NCI-H2107 treated with DMSO at 0.1 percent for 48 hours (cell line): ENCODE measurements around the gene AMHR2.
A peak's percentile ranks its signal among the peaks of the same experiment; 100 is the strongest.
"Not testable (repeated sequence)": the region's sequence is repeated elsewhere in the genome, so short reads cannot be mapped to it uniquely, and the experiment has no call there.

Source experiments
- DNase-seq: peaks from one replicate; lab custom pipeline; 2025; ENCODE audit not compliant: unreplicated experiment; lab: John Stamatoyannopoulos, UW

The AMHR2 gene

DNA sequence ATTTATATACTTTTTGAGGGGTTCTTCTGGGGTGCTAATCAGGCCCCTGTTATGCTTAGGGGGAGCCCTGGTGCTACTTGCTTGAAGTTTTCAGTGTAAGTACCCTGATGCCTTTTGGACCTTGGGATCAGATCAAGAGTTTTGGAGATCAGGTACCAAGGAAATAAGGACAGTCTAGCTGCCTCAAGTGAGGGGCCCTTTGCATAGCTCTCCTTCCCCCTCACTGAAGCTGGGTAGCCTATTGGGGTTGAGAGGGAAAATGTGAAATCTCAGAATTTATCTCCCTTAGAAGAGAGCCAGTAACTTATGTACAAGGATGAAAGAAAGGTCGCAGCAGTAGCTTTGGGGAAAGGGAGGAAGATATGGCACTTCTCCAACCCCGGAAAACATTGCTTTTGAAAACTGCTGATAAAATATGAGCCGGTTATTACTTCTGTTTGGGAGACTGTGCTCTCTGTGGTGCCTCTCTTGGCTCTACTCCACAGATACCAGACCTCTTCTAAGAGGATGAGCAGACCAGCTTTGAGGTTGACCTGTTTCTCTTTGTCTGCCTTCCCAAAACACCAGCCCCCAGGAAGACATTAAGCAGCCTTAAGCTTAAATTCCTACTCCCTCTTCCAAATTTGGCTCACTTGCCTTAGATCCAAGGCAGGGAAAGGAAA lies 8.8 kb upstream of the AMHR2 start:
- no peak for DNase-seq

DNA sequence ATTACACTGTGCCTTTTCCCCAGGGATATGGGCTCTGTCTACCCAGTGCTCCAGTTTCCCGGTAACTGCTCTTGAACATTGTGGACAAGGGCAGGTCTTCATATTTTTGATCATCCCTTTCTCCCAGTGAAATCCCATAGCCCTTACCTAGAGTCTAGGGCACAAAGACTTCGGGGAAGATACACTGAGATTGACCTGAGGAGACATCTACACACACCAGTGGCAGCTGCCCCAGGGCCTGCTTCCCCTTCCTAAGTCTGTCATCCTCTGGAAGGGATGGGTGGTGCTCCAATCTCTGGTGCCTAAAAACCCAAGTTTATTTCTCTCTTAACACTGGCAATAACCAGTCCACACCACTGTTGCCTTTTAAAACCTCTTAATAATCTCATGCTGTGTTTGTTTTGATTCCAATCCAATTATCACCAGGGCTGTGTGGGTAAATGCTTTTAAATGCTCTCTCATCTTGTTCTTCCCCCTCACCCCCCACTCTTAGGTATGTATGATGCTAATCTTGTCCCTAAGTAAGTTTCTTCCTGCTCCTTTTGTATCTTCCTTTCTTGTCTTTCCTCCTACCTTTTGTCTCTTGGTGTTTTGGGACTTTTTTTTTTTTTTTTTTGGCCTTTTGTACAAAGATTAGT lies 7.8 kb upstream of the AMHR2 start:
- DNase-seq = not testable (repeated sequence)

DNA sequence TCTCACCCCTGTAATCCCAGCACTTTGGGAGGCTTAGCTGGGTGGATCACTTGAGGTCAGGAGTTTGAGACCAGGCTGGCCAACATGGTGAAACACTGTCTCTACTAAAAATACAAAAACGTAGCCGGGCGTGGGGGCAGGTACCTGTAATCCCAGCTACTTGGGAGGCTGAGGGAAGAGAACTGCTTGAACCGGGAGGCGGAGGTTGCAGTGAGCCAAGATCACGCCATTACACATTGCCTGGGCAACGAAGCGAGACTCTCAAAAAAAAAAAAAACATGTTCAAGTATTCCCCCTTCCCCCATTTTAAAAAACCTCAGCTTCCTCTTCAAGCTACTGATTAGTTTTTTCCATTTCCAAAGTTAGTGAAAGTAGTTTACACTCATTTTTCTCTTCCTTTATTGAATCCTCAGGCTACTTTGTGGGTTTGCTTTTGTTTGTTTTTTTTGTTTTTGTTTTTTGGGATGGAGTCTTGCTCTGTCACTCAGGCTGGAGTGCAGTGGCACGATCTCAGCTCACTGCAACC lies 6.3 kb upstream of the AMHR2 start:
- not testable (repeated sequence) for DNase-seq

DNA sequence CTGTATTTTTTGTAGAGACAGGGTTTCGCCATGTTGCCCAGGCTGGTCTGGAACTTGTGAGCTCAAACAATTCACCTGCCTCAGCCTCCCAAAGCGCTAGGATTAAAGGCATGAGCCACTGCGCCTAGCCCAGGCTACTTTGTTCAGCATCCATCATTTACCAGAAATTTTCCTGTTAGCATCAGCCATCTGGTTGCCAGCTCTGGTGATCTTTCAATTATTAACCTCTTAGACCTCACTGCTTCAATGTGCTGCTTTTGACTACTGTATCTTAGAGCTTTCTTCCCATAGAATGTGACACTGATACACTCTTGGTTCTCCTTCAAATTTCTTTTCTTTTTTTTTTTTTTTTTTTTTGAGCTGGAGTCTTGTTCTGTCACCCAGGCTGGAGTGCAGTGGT lies 5.4 kb upstream of the AMHR2 start:
- DNase-seq = no peak

DNA sequence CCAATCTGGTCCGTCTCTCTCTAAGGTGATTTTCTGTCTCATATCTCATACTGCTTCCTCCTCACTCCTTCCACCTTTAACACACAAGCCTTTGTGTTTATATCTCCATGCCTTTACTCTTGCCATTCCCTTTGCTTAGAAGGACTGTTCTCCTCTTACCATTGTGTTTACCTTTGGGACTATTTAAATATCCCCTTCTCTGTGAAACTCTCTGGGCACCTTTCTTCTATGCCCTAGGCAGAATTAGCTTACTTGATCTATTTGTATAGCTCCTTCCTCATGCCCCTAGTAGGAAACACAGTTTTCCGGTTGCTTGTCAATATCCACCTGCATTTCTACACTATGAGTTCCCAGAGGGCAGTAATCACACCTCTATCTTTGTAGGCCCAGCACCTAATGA lies 3.9 kb upstream of the AMHR2 start:
- DNase-seq = no peak

DNA sequence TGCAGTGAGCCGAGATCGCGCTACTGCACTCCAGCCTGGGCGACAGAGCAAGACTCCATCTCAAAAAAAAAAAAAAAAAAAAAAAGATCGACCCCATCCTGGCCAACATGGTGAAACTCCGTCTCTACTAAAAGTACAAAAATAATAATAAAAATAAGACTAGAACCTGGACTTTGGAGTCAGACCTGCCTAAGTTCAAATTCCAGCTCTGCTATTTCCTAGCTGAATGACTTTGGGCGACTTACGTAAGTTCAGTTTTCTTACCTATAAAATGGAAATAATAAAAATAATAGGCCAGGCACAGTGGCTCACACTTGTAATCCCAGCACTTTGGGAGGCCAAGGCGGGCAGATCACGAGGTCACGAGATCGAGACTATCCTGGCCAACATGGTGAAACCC lies 1.4 kb upstream of the AMHR2 start:
- DNase-seq = not testable (repeated sequence)

DNA sequence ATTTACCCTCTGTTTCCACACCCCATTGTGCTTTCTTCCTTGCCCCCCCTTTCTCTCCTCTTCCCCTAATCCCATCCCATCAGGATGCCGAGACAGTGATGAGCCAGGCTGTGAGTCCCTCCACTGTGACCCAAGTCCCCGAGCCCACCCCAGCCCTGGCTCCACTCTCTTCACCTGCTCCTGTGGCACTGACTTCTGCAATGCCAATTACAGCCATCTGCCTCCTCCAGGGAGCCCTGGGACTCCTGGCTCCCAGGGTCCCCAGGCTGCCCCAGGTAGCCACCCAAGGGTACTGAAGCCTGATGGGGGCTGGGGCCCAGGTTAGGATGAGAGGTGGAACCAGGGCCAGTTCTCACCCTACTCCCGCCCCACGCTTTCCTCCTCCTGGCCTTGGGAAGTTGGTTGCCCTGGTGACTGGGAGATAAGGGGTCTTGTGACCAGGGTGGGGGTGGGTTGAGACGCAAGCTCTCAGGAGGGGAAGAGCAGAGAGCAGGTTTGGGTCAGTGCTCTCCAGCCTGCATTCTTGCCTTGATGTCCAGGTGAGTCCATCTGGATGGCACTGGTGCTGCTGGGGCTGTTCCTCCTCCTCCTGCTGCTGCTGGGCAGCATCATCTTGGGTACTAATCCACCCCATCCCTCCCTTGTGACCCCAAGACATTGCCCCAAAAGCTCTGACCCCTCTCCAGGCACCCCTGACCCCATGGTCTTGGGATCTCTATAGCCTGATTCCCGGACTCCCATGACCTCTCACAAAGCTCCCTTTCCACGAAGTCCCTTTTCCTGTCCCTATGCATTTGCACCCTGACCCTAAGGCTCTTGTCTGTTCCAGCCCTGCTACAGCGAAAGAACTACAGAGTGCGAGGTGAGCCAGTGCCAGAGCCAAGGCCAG lies 1.2 kb downstream of the AMHR2 start:
- no peak for DNase-seq

DNA sequence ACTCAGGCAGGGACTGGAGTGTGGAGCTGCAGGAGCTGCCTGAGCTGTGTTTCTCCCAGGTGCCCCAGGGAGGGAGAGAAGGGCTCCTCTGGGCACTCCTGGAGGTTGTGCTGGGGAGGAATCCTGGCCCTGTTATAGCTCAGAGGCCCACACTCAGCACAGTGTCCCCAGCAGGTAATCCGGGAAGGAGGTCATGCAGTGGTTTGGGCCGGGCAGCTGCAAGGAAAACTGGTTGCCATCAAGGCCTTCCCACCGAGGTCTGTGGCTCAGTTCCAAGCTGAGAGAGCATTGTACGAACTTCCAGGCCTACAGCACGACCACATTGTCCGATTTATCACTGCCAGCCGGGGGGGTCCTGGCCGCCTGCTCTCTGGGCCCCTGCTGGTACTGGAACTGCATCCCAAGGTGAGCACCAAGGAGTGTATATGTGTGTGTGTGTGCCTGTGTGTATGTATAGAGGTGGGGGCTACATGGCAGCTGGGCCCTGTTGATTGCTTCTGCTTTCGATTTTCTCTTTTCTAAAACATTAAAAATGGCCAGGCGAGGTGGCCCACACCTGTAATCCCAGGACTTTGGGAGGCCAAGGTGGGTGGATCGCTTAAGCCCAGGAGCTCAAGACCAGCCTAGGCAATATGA lies 2.0 kb downstream of the AMHR2 start:
- no peak for DNase-seq

DNA sequence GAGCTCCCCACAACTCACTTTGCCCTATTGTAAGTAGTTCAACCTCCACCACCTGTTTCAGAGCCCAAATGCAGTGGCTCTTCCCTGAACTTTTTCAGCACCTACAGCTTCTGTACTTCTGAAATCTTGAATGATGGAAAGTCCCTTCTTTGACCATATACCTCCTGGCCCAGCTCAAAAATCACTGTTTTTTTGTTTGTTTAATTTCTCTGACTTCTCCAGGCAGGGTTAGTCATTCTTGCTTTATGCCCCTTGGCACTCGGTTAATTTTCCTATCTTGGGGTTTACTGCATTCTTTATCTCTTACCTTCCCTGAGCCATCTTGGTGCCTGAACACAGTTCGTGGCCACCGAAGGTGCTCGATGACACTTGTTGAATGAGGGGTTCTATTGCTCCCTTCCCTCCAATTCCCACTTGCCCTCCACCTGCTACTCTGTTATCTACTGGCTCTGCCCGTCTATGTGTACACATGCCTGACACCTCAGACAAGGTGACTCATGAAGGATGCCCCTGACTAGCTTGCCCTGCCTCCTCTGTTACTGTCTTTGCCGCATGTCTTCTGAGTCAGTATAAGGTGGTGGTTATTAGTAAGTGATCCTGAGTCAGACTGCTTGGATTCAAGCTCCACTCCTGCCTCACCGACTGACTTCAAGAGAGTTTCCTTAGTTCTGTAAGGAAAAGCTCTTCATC lies 4.4 kb downstream of the AMHR2 start:
- no peak for DNase-seq

DNA sequence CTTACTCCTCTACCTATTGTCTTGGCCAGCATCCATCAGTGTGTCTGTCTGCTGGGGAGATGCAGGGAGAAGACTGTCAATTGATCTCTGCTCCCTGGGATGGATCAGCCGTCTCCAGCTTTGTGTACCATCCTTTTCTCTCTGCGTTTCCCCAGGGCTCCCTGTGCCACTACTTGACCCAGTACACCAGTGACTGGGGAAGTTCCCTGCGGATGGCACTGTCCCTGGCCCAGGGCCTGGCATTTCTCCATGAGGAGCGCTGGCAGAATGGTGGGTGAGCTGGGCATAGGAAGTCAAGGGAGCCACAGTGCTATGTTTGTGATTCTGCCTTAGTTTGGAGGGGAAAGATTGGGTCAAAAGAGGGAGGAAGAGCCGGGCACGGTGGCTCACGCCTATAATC lies 5.1 kb downstream of the AMHR2 start:
- DNase-seq = no peak

DNA sequence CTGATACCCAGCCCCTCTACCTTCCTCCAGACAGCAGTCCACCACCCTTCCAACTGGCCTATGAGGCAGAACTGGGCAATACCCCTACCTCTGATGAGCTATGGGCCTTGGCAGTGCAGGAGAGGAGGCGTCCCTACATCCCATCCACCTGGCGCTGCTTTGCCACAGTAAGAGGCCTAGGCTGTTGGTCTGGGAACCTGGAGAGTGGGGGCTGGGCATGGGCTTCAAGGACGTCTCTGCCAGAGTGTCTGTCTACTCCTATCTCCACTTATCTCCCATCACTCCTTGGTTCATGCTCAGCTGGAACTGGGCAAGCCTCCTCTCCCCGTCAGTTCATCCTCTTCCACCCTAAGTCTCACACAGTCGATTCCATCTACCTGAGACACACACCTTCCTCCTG lies 6.5 kb downstream of the AMHR2 start:
- no peak for DNase-seq

DNA sequence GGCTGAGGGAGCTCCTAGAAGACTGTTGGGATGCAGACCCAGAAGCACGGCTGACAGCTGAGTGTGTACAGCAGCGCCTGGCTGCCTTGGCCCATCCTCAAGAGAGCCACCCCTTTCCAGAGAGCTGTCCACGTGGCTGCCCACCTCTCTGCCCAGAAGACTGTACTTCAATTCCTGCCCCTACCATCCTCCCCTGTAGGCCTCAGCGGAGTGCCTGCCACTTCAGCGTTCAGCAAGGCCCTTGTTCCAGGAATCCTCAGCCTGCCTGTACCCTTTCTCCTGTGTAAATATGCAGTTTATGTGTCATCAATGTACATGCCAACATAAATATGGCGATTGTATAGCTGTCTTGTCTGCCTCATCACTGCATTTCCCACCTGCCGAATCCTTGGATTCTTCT lies 7.5 kb downstream of the AMHR2 start:
- DNase-seq = no peak

DNA sequence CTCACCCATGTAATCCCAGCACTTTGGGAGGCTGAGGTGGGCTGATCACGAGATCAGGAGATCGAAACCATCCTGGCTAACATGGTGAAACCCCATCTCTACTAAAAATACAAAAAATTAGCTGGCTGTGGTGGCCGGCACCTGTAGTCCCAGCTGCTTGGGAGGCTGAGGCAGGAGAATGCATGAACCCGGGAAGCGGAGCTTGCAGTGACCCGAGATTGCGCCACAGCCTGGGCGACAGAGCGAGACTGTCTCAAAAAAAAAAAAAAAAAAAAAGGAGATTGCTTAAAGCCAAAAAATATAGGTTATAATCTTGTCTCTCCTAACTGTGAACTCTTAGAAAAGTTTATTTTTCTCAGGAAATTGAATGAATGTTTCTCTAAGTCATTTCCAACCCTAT lies 11.7 kb downstream of the AMHR2 start:
- not testable (repeated sequence) for DNase-seq

DNA sequence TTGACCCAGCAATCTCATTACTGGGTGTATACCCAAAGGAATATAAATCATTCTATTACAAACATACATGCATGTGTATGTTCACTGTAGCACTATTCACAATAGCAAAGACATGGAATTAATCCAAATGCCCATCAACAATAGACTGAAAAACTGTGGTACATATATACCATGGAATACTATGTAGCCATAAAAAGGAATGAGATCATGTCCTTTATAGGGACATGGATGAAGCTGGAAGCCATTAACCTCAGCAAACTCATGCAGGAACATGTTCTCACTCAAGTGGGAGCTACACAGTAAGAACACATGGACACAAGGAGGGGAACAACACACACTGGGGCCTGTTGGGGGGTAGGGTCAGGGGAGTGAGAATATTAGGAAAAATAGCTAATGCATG lies 15.9 kb downstream of the AMHR2 start:
- not testable (repeated sequence) for DNase-seq

DNA sequence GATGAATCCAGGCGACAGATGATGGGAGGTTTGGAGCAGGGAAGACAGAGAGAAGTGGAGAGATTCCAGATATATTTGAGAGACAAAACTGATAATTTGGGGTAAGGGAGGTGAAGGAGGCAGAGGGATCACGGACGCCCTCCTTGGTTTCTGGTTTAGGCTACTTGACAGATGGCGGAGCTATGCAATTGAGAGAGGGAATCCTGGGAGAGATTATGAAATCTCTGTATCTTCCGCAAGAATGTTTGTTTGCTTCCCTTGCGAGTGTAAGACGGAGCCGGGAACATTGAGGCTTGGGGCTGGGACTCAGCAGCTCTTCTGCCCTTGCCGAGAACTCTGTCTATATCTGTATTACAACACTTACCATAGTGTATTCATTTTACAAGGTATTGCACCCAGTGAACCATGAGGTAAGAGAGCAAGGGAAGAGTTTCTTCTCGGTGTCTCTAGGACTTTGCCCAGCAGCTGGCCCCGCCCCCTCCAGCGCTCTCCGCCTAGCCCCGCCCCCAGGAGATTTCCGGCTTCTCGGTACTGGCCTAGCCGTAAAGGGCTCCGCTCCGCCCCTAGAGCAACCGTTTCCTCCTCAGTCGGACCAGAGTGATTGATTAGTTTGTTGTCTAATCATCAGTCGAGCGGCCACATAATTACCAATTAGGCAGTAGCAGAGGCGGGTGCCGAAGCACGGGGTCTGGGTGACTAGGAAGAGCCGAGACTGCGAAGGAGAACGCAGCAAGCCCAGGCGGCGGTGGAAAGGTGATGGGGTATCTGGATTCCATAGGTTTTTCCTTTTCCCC lies 17.6 kb downstream of the AMHR2 start, which contains the start of gene PRR13:
TSS of gene PRR13 (plus strand) at position 695 of the 794 bp plus-strand sequence. CDS start 981 bp downstream, outside the sequence.
- DNase-seq = peak; percentile 99

DNA sequence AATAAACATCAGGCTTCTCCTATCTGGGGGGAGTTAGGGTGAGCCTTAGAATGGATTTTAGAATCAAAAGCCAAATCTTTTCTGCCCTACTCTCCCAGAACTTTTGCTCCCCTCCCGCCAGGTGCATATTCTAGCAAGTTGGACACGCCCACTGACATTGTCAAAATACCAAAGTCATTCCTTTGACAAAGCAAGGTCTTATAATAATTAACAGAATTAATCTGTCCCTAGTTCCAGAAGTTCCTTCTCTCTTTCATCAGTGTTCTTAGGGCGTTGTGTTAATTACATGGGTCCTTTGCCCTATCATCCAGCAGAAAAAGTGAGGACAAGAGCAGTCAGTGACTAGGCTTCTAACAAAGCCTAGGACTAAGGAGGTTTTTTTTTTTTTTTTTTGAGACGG lies 20.3 kb downstream of the AMHR2 start:
- no peak for DNase-seq

DNA sequence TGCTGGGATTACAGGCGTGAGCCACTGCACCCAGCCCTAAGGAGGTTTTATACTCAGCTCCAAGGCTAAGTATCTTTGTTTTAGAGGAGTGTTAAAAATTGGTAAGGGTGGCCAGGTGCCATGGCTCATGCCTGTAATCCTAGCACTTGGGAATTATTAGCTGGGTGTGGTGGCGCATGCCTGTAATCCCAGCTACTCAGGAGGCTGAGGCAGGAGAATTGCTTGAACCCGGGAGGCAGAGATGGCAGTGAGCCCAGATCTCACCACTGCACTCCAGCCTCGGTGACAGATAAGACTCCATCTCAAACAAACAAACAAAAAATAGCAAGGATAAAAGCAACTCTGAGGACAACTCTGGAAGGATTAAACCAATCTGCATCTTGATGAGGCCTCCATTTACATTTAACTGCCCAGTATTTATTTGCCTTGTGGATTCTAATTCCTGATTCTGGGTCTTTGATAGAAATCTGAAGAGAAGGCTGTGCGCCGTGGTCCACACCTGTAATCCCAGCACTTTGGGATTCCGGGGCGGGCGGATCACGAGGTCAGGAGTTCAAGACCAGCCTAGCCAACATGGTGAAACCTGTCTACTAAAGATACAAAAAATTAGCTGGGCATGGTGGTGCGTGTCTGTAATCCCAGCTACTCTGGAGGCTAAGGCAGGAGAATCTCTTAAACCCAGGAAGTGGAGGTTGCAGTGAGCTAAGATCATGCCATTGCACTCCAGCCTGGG lies 21.1 kb downstream of the AMHR2 start:
- not testable (repeated sequence) for DNase-seq

DNA sequence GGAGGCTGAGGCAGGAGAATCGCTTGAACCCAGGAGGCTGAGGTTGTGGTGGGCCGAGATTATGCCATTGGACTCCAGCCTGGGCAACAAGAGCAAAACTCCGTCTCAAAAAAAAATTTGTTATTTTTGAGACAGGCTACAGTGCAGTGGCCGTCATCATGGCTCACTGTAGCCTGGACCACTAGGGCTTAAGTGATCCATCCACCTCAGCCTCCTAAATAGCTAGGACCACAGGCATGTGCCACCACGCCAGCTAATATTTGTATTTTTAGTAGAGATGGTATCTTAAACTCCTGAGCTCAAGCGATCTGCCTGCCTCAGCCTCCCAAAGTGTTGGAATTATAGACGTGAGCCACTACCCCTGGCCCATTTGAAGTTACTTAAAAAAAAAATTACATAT lies 27.3 kb downstream of the AMHR2 start:
- no peak for DNase-seq

DNA sequence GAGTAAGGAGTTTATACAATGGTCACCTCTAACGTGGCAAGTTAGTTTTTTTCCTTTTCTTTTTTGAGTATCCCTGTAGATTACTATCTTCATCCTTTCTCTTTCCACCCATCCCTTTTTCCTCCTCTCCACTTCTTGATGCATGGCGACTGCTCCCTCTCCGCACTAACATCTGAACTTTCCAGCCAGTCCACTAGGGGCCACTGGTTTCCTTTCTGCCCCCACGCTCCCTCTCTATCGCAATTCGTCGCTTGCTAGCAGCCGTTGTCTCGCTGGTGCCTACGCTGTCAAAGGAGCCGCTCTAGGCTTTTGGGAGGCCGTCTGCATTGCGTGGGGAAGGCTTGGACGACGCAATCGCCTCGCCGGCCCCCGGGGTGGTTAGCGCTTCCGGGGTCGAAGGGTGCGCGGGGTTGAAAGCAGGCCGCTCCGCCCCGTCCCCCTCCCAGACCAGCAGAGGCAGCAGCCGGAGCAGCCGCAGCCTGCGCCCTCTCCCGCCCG lies 28.1 kb downstream of the AMHR2 start, which contains the start of gene PCBP2:
TSS of gene PCBP2 (plus strand) at position 442 of the 498 bp plus-strand sequence. CDS start 2,699 bp downstream, outside the sequence.
- DNase-seq = peak; percentile 100
